ENCODE data around the gene DNAJC12. TPM values are rescaled to one million over a fixed set of nuclear protein-coding genes. Genes with fewer than 3 reads are reported as not detected.
"Not testable (repeated sequence)": the region's sequence is repeated elsewhere in the genome, so short reads cannot be mapped to it uniquely, and the experiment has no call there.

The DNAJC12 gene
- total RNA-seq, 1 experiment from 2014 or later: 15.5 TPM

DNA sequence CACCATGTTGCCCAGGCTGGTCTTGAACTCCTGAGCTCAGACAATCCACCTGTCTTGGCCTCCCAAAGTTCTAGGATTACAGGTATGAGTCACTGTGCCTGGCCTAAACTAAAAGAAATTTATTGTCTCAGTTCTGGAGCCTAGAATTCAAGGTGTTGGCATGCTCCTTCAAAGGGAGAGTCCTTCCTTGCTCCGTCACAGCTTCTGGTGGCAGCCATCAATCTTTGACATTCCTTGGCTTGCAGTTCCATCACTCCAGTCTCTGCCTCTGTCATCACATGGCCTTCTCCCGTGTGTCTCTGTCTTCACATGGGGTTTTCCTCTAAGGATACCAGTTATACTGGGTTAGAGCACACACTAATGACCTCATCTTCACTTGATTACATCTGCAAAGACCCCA, 55.5 kb downstream of the DNAJC12 start:
- intact Hi-C loops (cut with micrococcal nuclease): loop anchor here (5.0 kb wide), 2 partner anchors 260 to 425 kb away; no protein-coding TSS in a partner anchor
- H3K36me3 ChIP-seq (ENCODE audit: low read depth, low read length): no peaks in the 10 kb centered on the region
- H3F3A ChIP-seq (ENCODE audit: low read length, unreplicated experiment): no peaks in the 10 kb centered on the region
- H4K20me1 ChIP-seq (ENCODE audit: low read length): no peaks in the 10 kb centered on the region
- no peak overlapping the region for H3K4me2 ChIP-seq (ENCODE audit: low read length)
- no peaks in the 10 kb centered on the region for H3K79me2 ChIP-seq (ENCODE audit: low read length)
- H3K4me3 ChIP-seq (ENCODE audit: low read length): no peak overlapping the region
- ChIA-PET POLR2A (ENCODE audit: unreplicated experiment) (no interaction called here), CTCF (no interaction called here)
- H3K27ac ChIP-seq (ENCODE audit: low read length): no peak overlapping the region
- no peaks in the 10 kb centered on the region for H3K9me2 ChIP-seq (replicated peaks; ENCODE audit: low read length)
- DNase-seq (peak; percentile 39), ATAC-seq (no peak; the same call in 1 of the 2 replicates)
- BruUV-seq (replicated peaks): no TSS peak
- TF ChIP-seq EZH2 (IDR thresholded peaks at IDR 0.05; ENCODE audit: low read length, unreplicated experiment) (no peak), EZH2phosphoT487 (IDR thresholded peaks at IDR 0.05; ENCODE audit: borderline replicate concordance, low read length) (no peak)
- TF ChIP-seq, protein P1, sequence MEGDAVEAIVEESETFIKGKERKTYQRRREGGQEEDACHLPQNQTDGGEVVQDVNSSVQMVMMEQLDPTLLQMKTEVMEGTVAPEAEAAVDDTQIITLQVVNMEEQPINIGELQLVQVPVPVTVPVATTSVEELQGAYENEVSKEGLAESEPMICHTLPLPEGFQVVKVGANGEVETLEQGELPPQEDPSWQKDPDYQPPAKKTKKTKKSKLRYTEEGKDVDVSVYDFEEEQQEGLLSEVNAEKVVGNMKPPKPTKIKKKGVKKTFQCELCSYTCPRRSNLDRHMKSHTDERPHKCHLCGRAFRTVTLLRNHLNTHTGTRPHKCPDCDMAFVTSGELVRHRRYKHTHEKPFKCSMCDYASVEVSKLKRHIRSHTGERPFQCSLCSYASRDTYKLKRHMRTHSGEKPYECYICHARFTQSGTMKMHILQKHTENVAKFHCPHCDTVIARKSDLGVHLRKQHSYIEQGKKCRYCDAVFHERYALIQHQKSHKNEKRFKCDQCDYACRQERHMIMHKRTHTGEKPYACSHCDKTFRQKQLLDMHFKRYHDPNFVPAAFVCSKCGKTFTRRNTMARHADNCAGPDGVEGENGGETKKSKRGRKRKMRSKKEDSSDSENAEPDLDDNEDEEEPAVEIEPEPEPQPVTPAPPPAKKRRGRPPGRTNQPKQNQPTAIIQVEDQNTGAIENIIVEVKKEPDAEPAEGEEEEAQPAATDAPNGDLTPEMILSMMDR (conservative IDR thresholded peaks at IDR 0.05; ENCODE audit: low read depth, low read length): no peak
- H3K27me3 ChIP-seq (ENCODE audit: low read length): no peaks in the 10 kb centered on the region
- H3K4me1 ChIP-seq (ENCODE audit: insufficient read depth, low read length): no peaks in the 10 kb centered on the region
- H3K9ac ChIP-seq (ENCODE audit: low read length): no peak overlapping the region
- H2AFZ ChIP-seq (ENCODE audit: low read length): no peak overlapping the region
- no peaks in the 10 kb centered on the region for H3K9me3 ChIP-seq (ENCODE audit: low read length)

DNA sequence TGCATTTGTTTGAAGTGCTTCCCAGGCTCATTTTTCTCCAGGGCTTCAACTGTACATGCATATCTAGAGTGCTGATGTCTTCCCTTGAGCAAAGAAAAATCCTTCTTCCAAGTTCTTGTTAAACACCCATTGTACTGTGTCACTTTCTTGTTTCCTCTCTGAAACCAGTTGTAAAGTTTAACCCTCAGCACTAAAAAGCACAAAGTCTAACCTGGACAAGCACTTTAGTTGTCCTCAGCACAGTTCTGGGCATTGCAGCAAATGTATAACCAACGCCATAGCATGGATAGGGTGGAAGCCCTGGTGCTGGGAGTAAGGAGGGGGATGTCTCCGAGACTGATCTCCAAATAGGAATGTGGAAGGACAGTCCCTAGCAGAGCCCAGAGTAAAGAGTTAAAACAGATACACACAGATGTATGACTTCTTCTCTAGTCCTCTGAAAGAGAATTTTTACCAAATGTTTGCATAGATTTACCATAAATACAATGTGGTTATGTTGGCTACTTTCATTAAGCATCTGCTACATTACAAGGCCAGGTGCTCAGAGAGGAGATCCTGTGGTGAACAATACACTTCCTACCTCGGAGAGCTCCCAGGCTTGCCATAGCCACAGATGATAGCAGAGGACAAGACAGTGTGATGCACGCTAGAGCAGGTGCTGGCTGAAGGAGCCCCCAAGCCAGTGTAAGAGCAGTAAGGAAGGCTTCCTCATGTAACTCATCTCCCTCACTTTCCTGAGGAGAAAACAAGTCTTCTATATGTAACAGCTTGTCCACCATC, 57.0 kb downstream of the DNAJC12 start:
- no peaks in the 10 kb centered on the region for H3K9me3 ChIP-seq (ENCODE audit: low read length)
- POLR2A ChIA-PET (ENCODE audit: unreplicated experiment): interaction anchor here (0.6 kb wide), 1 partner anchor 9 kb away, joined by 4 read pairs; no protein-coding TSS in a partner anchor

DNA sequence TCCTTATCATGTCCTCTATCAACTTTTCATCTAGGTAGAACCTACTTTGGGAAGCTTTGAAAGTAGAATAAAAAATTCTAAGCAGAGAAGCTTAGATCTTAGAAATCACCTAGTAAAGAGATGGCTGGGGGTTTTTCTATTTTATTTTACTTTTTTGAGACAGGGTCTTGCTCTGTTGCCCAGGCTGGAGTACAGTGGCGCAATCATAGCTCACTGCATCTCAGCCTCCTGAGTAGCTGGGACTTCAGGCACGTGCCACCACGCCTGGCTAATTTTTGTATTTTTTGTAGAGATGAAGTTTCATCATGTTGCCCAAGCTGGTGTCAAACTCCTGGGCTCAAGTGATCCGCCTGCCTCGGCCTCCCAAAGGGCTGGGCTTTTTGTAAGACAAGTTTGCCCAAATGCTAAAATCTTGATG, 57.8 kb downstream of the DNAJC12 start:
- intact Hi-C loops (cut with micrococcal nuclease): loop anchor here (1.0 to 5.0 kb wide), 4 partner anchors 83 to 427 kb away; no protein-coding TSS in a partner anchor
- CTCF ChIA-PET: interaction anchor here (0.6 to 1.8 kb wide), 10 partner anchors 8 to 548 kb away, joined by 3 to 53 read pairs (median 4); no protein-coding TSS in a partner anchor
- DNase-seq; H3K4me1 ChIP-seq (ENCODE audit: insufficient read depth, low read length); H3F3A ChIP-seq (ENCODE audit: low read length, unreplicated experiment); H3K79me2 ChIP-seq (ENCODE audit: low read length); POLR2A ChIA-PET (ENCODE audit: unreplicated experiment); H4K20me1 ChIP-seq (ENCODE audit: low read length); H3K9ac ChIP-seq (ENCODE audit: low read length); H3K27me3 ChIP-seq (ENCODE audit: low read length); H3K9me2 ChIP-seq (replicated peaks; ENCODE audit: low read length); H3K36me3 ChIP-seq (ENCODE audit: low read depth, low read length); H3K27ac ChIP-seq (ENCODE audit: low read length); H2AFZ ChIP-seq (ENCODE audit: low read length); H3K4me2 ChIP-seq (ENCODE audit: low read length); H3K4me3 ChIP-seq (ENCODE audit: low read length); BruUV-seq (replicated peaks); H3K9me3 ChIP-seq (ENCODE audit: low read length); ATAC-seq: not testable (repeated sequence)

More for the DNA sequence above, 57.0 kb downstream of the DNAJC12 start:
- Histone ChIP-seq H3K27me3 (ENCODE audit: low read length) (no peaks in the 10 kb centered on the region), H2AFZ (ENCODE audit: low read length) (no peak overlapping the region), H3K9me2 (replicated peaks; ENCODE audit: low read length) (no peaks in the 10 kb centered on the region), H3K27ac (ENCODE audit: low read length) (no peak overlapping the region), H3K4me1 (ENCODE audit: insufficient read depth, low read length) (no peaks in the 10 kb centered on the region), H3K4me3 (ENCODE audit: low read length) (no peak overlapping the region), H3F3A (ENCODE audit: low read length, unreplicated experiment) (no peaks in the 10 kb centered on the region), H4K20me1 (ENCODE audit: low read length) (no peaks in the 10 kb centered on the region), H3K36me3 (ENCODE audit: low read depth, low read length) (no peaks in the 10 kb centered on the region), H3K9ac (ENCODE audit: low read length) (no peak overlapping the region), H3K79me2 (ENCODE audit: low read length) (no peaks in the 10 kb centered on the region), H3K4me2 (ENCODE audit: low read length) (no peak overlapping the region)
- CTCF ChIA-PET: interaction anchor here (0.6 to 1.8 kb wide), 3 partner anchors 11 to 84 kb away, joined by 4 to 53 read pairs (median 9); no protein-coding TSS in a partner anchor
- no peak for TF ChIP-seq EZH2 (IDR thresholded peaks at IDR 0.05; ENCODE audit: low read length, unreplicated experiment)
- TF ChIP-seq, protein P1 (conservative IDR thresholded peaks at IDR 0.05; ENCODE audit: low read depth, low read length): no peak
- no peak for TF ChIP-seq EZH2phosphoT487 (IDR thresholded peaks at IDR 0.05; ENCODE audit: borderline replicate concordance, low read length)
- ATAC-seq: peak; percentile 30; the same call in 1 of the 2 replicates
- peak; percentile 33 for DNase-seq
- intact Hi-C loops (cut with micrococcal nuclease): loop anchor here (1.0 to 5.0 kb wide), 4 partner anchors 84 to 426 kb away; no protein-coding TSS in a partner anchor
- BruUV-seq (replicated peaks): no TSS peak

Measured in PC-3 (cell line).